Lung (tissue), 12 donors: ENCODE results near the gene S1PR5. TPM values are rescaled to one million over a fixed set of nuclear protein-coding genes. Genes with fewer than 3 reads are reported as not detected.

Source experiments
- ATAC-seq: fragments of 200-7000 bp; cut with Tn5 transposase; one replicate; pipeline ENCODE4 v1.9.1; 2020; ENCODE audit warnings: moderate number of reproducible peaks; ENCODE audit not compliant: insufficient read depth, low FRiP score
- DNase-seq, 3 donors: peaks; one replicate each; pipeline ENCODE4 v3.0.0-alpha.2; 2013 to 2017
- H3K27ac ChIP-seq, 2 donors: one replicate each; pipeline ENCODE4 v1.5.1; 2013; ENCODE audit warnings: mild to moderate bottlenecking in 2 of 2, moderate library complexity in 2 of 2, control low read depth in 1 of 2, inconsistent platforms in 1 of 2, low read depth in 1 of 2, low read length in 1 of 2
- H3K27me3 ChIP-seq, 3 donors: one replicate each; pipeline ENCODE4 v1.5.1; 2013; ENCODE audit warnings: low read length in 2 of 3; ENCODE audit not compliant: control insufficient read depth in 3 of 3, insufficient read depth in 3 of 3
- H3K36me3 ChIP-seq, 4 donors: one replicate each; pipeline ENCODE4 v1.5.1; 2013; ENCODE audit warnings: low read length in 4 of 4, mild to moderate bottlenecking in 1 of 4, moderate library complexity in 1 of 4; ENCODE audit not compliant: control insufficient read depth in 4 of 4, insufficient read depth in 4 of 4
- H3K4me1 ChIP-seq, 5 donors: one replicate each; pipeline ENCODE4 v1.5.1; 2013; ENCODE audit warnings: low read length in 5 of 5, mild to moderate bottlenecking in 2 of 5, moderate library complexity in 1 of 5; ENCODE audit not compliant: control insufficient read depth in 5 of 5, insufficient read depth in 5 of 5
- H3K4me3 ChIP-seq: one replicate; pipeline ENCODE4 v1.5.1; 2013; ENCODE audit warnings: mild to moderate bottlenecking, control low read depth, moderate library complexity
- H3K9ac ChIP-seq, 2 donors: one replicate each; pipeline ENCODE4 v1.5.1; 2013; ENCODE audit warnings: low read length in 2 of 2, control low read depth in 1 of 2; ENCODE audit not compliant: insufficient read depth in 1 of 2
- H3K9me3 ChIP-seq, 4 donors: one replicate each; pipeline ENCODE4 v1.5.1; 2013; ENCODE audit warnings: low read length in 3 of 4, mild to moderate bottlenecking in 1 of 4, moderate library complexity in 1 of 4; ENCODE audit not compliant: control insufficient read depth in 4 of 4, insufficient read depth in 3 of 4
- CTCF ChIP-seq: IDR thresholded peaks from 2 replicates; pipeline ENCODE4 v1.5.1; 2012; ENCODE audit warnings: mild to moderate bottlenecking; ENCODE audit errors: control extremely low read depth, extremely low read depth
- WGBS, 2 donors: extraction: QIAGEN DNeasy Blood & Tissue Kit; methylation state at CpG; one replicate each; pipeline ENCODE4 v1.1.7; 2013; 5-methylcytosine and 5-hydroxymethylcytosine counted together
- polyA plus RNA-seq, 2 donors: library from polyadenylated mRNA; stranded (reverse); fragments of 200-250 nt; gene quantifications; one replicate each; pipeline ENCODE4 v1.2.1, GENCODE V29; 2013
- total RNA-seq, 2 donors: library from RNA; depleted of rRNA in 1 of 2; stranded (reverse); fragments of >200 nt in 1 of 2; gene quantifications; one replicate each; pipeline ENCODE4 v1.2.1, GENCODE V29; 2014 to 2021
- donor health status: control.
- donor health status: control.
- donor health status: Bipolar disorder and iron deficiency.
- donor health status: healthy.
- donor health status: DM: yes; HTN: yes; CAD: no.

The S1PR5 gene
- total and polyA plus RNA-seq, 4 donors = 0.26 to 1.4 (median 0.89) TPM

- no peak overlapping the region for H3K9ac ChIP-seq
- H3K4me1 ChIP-seq = peaks cover 0 to 16% (median 4%) of the 10 kb centered on the region in 5 donors
- H3K27me3 ChIP-seq = peaks cover 19 to 57% (median 49%) of the 10 kb centered on the region in 3 donors
- H3K4me3 ChIP-seq = no peak overlapping the region
- no peak for ATAC-seq
- DNase-seq = no peak
- H3K36me3 ChIP-seq = no peaks in the 10 kb centered on the region
- TF ChIP-seq CTCF = no peak
- 82 to 83% methylated on average over 7 of the region's 7 CpGs for WGBS, 2 donors
- peaks cover 0 to 7% (median 0%) of the 10 kb centered on the region in 4 donors for H3K9me3 ChIP-seq
- no peak overlapping the region for H3K27ac ChIP-seq
Measured at GRCh38 chr19:10513223-10513622, 4.0 kb downstream of the S1PR5 start.

GRCh38 chr19:10510301-10510802, 6.9 kb downstream of the S1PR5 start:
- H3K9ac ChIP-seq = no peak overlapping the region

GRCh38 chr19:10508707-10509106, 8.5 kb downstream of the S1PR5 start:
- TF ChIP-seq CTCF = no peak
- WGBS, 2 donors = 79 to 80% methylated on average over 3 of the region's 3 CpGs

More at GRCh38 chr19:10510301-10510802, 6.9 kb downstream of the S1PR5 start:
- H3K4me1 ChIP-seq = peaks cover 0 to 11% (median 0%) of the 10 kb centered on the region in 5 donors
- 8 to 9% methylated on average over 15 of the region's 15 CpGs for WGBS, 2 donors
- peak; percentile 11 for TF ChIP-seq CTCF
- H3K27me3 ChIP-seq = peaks cover 14 to 34% (median 30%) of the 10 kb centered on the region in 3 donors
- peaks cover 0 to 7% (median 0%) of the 10 kb centered on the region in 4 donors for H3K9me3 ChIP-seq
- H3K4me3 ChIP-seq = no peak overlapping the region
- H3K36me3 ChIP-seq = no peaks in the 10 kb centered on the region
- DNase-seq (peak in 1 of 3 donors; percentile 28), ATAC-seq (no peak)
- H3K27ac ChIP-seq = no peak overlapping the region

DNA sequence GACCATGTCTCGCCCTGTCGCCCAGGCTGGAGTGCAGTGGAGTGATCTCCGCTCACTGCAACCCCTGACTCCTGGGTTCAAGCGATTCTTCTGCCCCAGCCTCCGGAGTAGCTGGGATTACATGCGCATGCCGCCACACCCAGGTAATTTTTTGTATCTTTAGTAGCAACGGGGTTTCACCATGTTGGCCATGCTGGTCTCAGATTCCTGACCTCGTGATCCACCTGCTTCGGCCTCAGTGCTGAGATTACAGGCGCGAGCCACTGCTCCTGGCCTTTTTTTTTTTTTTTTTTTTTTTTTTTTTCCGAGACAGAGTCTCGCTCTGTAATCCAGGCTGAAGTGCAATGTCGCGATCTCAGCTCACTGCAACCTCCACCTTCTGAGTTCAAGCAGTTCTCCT, 9.2 kb downstream of the S1PR5 start:
- ATAC-seq = no peak
- TF ChIP-seq CTCF = no peak
- Histone ChIP-seq H3K4me1 (peaks cover 0 to 2% (median 0%) of the 10 kb centered on the region in 5 donors), H3K27me3 (peaks cover 0 to 12% (median 11%) of the 10 kb centered on the region in 3 donors), H3K27ac (no peak overlapping the region), H3K4me3 (no peak overlapping the region), H3K9ac (no peak overlapping the region), H3K36me3 (no peaks in the 10 kb centered on the region), H3K9me3 (no peaks in the 10 kb centered on the region)
- WGBS, 2 donors = 90 to 92% methylated on average over 16 of the region's 16 CpGs
- DNase-seq = no peak

More at GRCh38 chr19:10508707-10509106, 8.5 kb downstream of the S1PR5 start:
- Histone ChIP-seq H3K9me3 (no peaks in the 10 kb centered on the region), H3K27ac (no peak overlapping the region), H3K9ac (no peak overlapping the region), H3K4me1 (peaks cover 0 to 2% (median 0%) of the 10 kb centered on the region in 5 donors), H3K4me3 (no peak overlapping the region), H3K36me3 (no peaks in the 10 kb centered on the region), H3K27me3 (peaks cover 2 to 18% (median 17%) of the 10 kb centered on the region in 3 donors)
- ATAC-seq = no peak
- DNase-seq = no peak
